ENCODE measurements around the gene ALK.
"Not testable (repeated sequence)": the region's sequence is repeated elsewhere in the genome, so short reads cannot be mapped to it uniquely, and the experiment has no call there.

ALK gene

DNA sequence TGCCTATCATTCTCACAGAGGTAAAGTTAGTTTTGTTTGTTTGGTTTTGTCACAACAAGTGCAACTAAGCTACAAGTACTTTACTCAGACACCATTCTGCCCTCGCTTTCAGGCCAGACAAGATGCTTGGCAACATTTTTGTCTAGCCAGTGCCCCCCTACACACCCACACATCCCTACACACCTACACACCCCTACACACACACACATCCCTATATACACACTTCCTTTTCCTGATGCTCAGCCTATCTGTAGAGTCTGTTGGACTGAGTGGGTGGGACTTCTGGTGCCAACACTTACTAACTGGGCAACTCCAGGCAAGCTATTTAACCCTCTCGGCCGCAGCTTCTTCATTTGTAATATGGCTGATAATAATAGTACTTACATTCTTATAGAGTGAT lies 161.4 kb downstream of the ALK start:
- H3K27ac ChIP-seq, result no peak overlapping the region
- TF ChIP-seq ZFX (IDR thresholded peaks at IDR 0.05), result no peak

DNA sequence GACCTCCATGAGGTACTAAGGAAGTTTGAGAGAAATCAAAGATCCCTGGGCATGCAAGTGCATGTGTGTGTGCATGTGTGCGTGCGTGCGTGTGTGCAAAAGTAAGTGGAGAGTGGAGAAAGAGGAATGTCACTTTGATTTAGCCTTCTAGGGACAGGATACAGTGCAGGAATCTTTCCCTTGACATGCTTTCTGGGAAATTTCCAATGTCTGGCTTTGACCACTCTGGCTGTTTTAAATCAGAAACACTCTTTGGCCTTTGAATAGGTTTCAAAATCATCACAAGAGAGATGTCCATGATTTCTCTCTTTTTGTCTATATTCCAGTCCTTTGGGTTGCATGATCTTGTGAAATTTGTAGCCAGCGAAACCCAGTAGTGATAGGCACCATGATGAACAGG lies 162.0 kb downstream of the ALK start:
- H3K27ac ChIP-seq, result no peak overlapping the region
- TF ChIP-seq ZFX (IDR thresholded peaks at IDR 0.05), result no peak
- TF ChIP-seq, protein P1, sequence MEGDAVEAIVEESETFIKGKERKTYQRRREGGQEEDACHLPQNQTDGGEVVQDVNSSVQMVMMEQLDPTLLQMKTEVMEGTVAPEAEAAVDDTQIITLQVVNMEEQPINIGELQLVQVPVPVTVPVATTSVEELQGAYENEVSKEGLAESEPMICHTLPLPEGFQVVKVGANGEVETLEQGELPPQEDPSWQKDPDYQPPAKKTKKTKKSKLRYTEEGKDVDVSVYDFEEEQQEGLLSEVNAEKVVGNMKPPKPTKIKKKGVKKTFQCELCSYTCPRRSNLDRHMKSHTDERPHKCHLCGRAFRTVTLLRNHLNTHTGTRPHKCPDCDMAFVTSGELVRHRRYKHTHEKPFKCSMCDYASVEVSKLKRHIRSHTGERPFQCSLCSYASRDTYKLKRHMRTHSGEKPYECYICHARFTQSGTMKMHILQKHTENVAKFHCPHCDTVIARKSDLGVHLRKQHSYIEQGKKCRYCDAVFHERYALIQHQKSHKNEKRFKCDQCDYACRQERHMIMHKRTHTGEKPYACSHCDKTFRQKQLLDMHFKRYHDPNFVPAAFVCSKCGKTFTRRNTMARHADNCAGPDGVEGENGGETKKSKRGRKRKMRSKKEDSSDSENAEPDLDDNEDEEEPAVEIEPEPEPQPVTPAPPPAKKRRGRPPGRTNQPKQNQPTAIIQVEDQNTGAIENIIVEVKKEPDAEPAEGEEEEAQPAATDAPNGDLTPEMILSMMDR (conservative IDR thresholded peaks at IDR 0.05), result no peak

DNA sequence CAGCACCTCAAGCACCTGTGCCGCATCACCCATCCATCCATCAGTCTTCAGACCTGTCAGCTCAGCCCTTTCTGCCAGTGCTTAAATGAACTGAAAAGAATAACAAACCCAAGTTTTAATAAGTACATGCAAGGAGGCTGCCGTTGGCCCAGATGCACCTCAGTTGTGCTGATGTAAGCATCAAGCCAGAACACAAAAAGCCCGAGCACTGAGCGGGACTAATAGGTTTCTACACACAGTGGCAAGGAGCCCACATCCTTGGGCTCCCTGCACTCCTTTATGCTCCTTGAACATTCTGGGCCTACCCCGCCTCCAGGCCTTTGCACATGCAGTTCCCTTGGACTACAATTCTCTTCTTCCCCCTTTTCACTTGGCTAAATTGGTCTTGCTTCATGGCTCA lies 165.6 kb downstream of the ALK start:
- no peak for TF ChIP-seq ZFX (IDR thresholded peaks at IDR 0.05)
- TF ChIP-seq, protein P1 (conservative IDR thresholded peaks at IDR 0.05), result no peak
- H3K27ac ChIP-seq, result no peak overlapping the region

DNA sequence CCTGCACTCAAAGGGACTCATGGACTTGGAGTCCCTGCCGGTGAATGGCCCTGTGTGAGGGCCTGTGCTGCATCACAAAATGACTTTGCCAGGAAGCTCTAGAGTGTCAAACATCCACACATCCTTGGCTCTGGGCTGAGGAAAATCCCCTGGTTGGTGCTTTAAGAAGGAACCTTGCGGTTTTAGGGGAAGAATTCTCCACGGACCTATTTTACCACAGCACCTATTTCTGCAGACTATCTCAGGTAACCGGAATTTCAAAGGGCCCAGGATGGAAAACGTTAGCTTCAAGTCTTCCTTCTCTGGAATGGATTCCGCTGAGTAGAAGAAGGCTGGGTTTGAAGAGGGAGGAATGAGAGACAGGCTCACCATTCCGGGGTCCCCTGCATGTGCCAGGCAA lies 166.2 kb downstream of the ALK start:
- H3K27ac ChIP-seq, result no peak overlapping the region
- no peak for TF ChIP-seq ZFX (IDR thresholded peaks at IDR 0.05)
- TF ChIP-seq, protein P1 (conservative IDR thresholded peaks at IDR 0.05), result no peak

DNA sequence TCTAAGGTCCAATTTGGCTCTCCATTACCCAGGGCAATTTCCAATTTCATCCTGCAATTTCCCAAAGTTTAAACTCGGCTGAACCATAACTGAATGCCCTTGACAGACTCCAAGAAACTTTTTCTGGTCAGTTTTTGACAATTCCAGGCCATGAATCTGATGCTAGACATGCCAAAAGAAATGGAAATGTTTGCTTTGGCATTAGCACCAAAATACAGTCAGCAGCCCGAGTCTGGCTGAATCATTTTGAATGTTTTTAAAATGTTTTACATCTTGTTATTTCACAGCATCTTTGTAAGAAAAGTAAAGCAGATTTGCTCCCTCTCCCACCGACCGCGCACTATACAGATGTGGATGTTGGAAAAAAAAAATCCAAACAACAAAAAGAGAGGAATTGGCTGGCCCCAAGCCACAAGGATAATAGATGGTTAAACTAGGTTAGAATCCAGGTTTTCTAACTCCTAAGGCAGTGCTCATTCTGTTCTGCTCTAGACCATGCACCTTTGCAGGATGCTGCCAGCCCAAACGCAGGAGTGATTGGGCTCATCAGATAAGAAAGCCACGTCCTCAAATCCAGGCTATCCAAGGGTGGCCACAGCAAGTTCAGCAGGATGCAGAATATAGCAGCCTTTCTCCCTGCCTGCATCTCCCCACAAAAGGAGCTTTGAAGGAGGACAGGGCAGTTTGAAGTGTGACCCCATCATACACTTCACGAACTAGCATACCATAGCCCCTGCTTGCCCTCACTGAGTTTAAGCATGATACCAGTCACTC lies 167.5 kb downstream of the ALK start:
- no peak overlapping the region for H3K27ac ChIP-seq
- TF ChIP-seq ZFX (IDR thresholded peaks at IDR 0.05), result no peak
- TF ChIP-seq, protein P1 (conservative IDR thresholded peaks at IDR 0.05), result no peak

DNA sequence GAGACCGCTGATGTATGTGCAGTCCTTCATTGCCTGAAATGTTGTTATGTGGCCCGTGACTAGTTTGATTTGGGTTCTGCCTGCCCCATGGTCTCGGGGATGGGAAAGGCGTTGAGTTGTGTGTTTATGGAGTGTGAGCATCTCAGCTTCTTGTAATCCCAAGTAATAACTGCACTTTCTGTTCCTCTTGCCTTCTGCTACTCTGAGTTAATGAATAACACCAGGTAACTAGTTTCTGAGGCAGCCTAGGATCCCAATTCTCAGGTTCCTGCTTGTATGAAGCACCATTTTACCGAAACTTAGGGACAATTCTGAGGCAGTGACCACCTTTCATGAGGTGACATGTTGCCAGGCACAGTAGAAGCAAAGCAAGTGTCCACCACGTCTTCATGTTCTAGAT lies 170.0 kb downstream of the ALK start:
- no peak for TF ChIP-seq ZFX (IDR thresholded peaks at IDR 0.05)
- TF ChIP-seq, protein P1 (conservative IDR thresholded peaks at IDR 0.05), result no peak

DNA sequence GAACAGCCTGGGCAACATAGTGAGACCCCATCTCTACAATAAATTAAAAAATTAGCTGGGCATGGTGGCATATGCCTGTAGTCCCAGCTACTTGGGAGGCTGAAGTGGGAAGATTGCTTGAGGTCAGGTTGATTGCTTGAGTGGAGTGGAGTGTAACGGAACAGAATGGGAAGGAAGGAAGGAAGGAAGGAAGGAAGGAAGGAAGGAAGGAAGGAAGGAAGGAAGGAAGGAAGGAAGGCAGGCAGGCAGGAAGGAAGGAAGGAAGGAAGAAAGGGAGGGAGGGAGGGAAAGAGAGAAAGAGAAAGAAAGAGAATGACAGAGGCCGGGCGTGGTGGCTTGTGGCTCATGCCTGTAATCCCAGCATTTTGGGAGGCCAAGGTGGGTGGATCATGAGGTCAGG lies 170.9 kb downstream of the ALK start:
- not testable (repeated sequence) for H3K27ac ChIP-seq

More for the DNA sequence above, 170.0 kb downstream of the ALK start:
- H3K27ac ChIP-seq, result no peak overlapping the region

DNA sequence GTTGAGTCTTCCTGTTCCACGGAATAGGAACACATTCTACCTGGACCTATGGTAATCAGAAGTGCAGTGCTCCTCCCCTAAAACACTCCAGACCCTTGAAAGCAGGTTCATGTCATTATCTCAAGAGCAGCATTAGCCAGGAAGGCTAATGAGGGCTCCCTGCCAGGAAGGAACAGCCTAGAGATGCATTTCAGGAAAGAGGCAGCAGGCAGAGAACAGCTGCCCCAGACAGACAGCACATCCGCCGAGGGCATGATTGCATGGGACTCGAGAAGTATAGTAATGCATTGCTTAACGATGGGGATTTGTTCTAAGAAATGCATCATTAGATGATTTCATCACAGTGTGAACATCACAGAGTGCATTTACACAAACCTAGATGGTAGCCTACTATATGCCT lies 171.5 kb downstream of the ALK start:
- TF ChIP-seq, protein P1 (conservative IDR thresholded peaks at IDR 0.05), result no peak
- TF ChIP-seq ZFX (IDR thresholded peaks at IDR 0.05), result no peak
- H3K27ac ChIP-seq, result no peak overlapping the region
